ENCODE results near the gene UGGT2.
"Not testable (repeated sequence)": the region's sequence is repeated elsewhere in the genome, so short reads cannot be mapped to it uniquely, and the experiment has no call there.

The UGGT2 gene

GRCh38 chr13:95968906-95969305, 84.3 kb downstream of the UGGT2 start:
- DNase-seq (ENCODE audit: low read depth in 2 of 2): no peak

GRCh38 chr13:95957331-95957730, 95.9 kb downstream of the UGGT2 start:
- no peak for DNase-seq (ENCODE audit: low read depth in 2 of 2)

- no peak for DNase-seq (ENCODE audit: low read depth in 2 of 2)
These were observed 96.5 kb downstream of the UGGT2 start for GRCh38 chr13:95956589-95957148.

- no peak for DNase-seq (ENCODE audit: low read depth in 2 of 2)
These were observed 97.5 kb downstream of the UGGT2 start for GRCh38 chr13:95955719-95956118.

- no peak for DNase-seq (ENCODE audit: low read depth in 2 of 2)
These were observed 97.9 kb downstream of the UGGT2 start for GRCh38 chr13:95955255-95955654.

GRCh38 chr13:95954266-95954665, 98.9 kb downstream of the UGGT2 start:
- DNase-seq (ENCODE audit: low read depth in 2 of 2): no peak

- no peak for DNase-seq (ENCODE audit: low read depth in 2 of 2)
These were observed 103.1 kb downstream of the UGGT2 start for GRCh38 chr13:95950103-95950502.

GRCh38 chr13:95948656-95949055, 104.5 kb downstream of the UGGT2 start:
- no peak for DNase-seq (ENCODE audit: low read depth in 2 of 2)

GRCh38 chr13:95937714-95938320, 115.4 kb downstream of the UGGT2 start:
- DNase-seq (ENCODE audit: low read depth in 2 of 2): no peak

GRCh38 chr13:95931300-95932025, 121.7 kb downstream of the UGGT2 start:
- DNase-seq (ENCODE audit: low read depth in 2 of 2): no peak

- DNase-seq (ENCODE audit: low read depth in 2 of 2): no peak
These were observed 123.8 kb downstream of the UGGT2 start for GRCh38 chr13:95929430-95929829.

- DNase-seq (ENCODE audit: low read depth in 2 of 2): not testable (repeated sequence)
These were observed 124.8 kb downstream of the UGGT2 start for GRCh38 chr13:95928367-95928906.

- no peak for DNase-seq (ENCODE audit: low read depth in 2 of 2)
These were observed 127.0 kb downstream of the UGGT2 start for GRCh38 chr13:95926231-95926630.

GRCh38 chr13:95924389-95924994, 128.7 kb downstream of the UGGT2 start:
- no peak for DNase-seq (ENCODE audit: low read depth in 2 of 2)

- no peak for DNase-seq (ENCODE audit: low read depth in 2 of 2)
These were observed 131.7 kb downstream of the UGGT2 start for GRCh38 chr13:95921485-95921884.

GRCh38 chr13:95920485-95920884, 132.7 kb downstream of the UGGT2 start:
- DNase-seq (ENCODE audit: low read depth in 2 of 2): no peak

- DNase-seq (ENCODE audit: low read depth in 2 of 2): no peak
These were observed 134.3 kb downstream of the UGGT2 start for GRCh38 chr13:95918860-95919259.

- no peak for DNase-seq (ENCODE audit: low read depth in 2 of 2)
These were observed 138.2 kb downstream of the UGGT2 start for GRCh38 chr13:95914991-95915501.

- DNase-seq (ENCODE audit: low read depth in 2 of 2): no peak
These were observed 146.2 kb downstream of the UGGT2 start for GRCh38 chr13:95906999-95907398.

GRCh38 chr13:95903569-95903968, 149.6 kb downstream of the UGGT2 start:
- DNase-seq (ENCODE audit: low read depth in 2 of 2): no peak

- no peak for DNase-seq (ENCODE audit: low read depth in 2 of 2)
These were observed 150.5 kb downstream of the UGGT2 start for GRCh38 chr13:95902741-95903140.

- DNase-seq (ENCODE audit: low read depth in 2 of 2): no peak
These were observed 154.9 kb downstream of the UGGT2 start for GRCh38 chr13:95898256-95898655.

Data from stimulated activated CD4-positive, alpha-beta T cell treated with anti-CD3 and anti-CD28 coated beads, Interleukin-15, amount 100 ng/mL, for 48 hours (primary cell).